A673 (cell line): Measurements from ENCODE around the gene TAF5L.

Source experiments
- EZH2 ChIP-seq: fragments of 200-600 bp; sonication (generic); IDR thresholded peaks from 2 replicates; pipeline ENCODE4 v1.6.1; 2017; ENCODE audit warnings: borderline replicate concordance, low read depth, mild to moderate bottlenecking, mixed read lengths, antibody characterized with exemption, low read length; ENCODE audit not compliant: poor library complexity, severe bottlenecking
- TF ChIP-seq, protein P1 (sequence below): fragments of 300-800, 200-600 bp; sonication (generic); conservative IDR thresholded peaks from 2 replicates; pipeline ENCODE4 v1.5.1; 2017; ENCODE audit warnings: low read depth, mild to moderate bottlenecking, antibody characterized with exemption, low read length, moderate library complexity, mixed read lengths

DNA sequence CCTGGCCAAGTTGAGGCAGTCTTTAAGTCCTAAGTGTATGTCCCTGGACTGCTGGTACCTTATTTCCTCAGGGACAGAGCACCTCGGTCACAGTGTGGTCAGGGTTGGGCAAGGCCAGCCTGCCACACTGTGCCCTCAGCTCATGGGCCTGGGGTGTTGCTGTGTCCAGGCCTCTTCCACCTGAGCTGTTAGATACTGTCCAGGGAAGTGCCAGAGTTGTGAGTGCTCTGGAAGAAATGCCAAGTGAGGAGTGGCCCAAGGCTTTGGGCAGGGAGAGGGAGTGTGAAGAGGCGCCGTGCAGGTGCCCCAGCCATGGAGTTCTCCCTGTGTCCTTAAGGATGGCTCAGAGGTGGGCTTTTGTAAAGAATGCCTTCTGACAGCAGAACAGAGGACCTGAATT lies 15.4 kb upstream of the TAF5L start:
- TF ChIP-seq, protein P1, sequence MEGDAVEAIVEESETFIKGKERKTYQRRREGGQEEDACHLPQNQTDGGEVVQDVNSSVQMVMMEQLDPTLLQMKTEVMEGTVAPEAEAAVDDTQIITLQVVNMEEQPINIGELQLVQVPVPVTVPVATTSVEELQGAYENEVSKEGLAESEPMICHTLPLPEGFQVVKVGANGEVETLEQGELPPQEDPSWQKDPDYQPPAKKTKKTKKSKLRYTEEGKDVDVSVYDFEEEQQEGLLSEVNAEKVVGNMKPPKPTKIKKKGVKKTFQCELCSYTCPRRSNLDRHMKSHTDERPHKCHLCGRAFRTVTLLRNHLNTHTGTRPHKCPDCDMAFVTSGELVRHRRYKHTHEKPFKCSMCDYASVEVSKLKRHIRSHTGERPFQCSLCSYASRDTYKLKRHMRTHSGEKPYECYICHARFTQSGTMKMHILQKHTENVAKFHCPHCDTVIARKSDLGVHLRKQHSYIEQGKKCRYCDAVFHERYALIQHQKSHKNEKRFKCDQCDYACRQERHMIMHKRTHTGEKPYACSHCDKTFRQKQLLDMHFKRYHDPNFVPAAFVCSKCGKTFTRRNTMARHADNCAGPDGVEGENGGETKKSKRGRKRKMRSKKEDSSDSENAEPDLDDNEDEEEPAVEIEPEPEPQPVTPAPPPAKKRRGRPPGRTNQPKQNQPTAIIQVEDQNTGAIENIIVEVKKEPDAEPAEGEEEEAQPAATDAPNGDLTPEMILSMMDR = no peak
- no peak for TF ChIP-seq EZH2
